HG03521 (cell line): ENCODE measurements around the gene PSMA5.
A peak's percentile ranks its signal among the peaks of the same experiment; 100 is the strongest.
"Not testable (repeated sequence)": the region's sequence is repeated elsewhere in the genome, so short reads cannot be mapped to it uniquely, and the experiment has no call there.

Experiments used
- ATAC-seq: cut with Tn5 transposase; IDR thresholded peaks from one replicate; pipeline ENCODE4 v1.9.1; 2021; ENCODE audit warnings: mild to moderate bottlenecking, moderate library complexity; ENCODE audit not compliant: unreplicated experiment

Gene PSMA5

DNA sequence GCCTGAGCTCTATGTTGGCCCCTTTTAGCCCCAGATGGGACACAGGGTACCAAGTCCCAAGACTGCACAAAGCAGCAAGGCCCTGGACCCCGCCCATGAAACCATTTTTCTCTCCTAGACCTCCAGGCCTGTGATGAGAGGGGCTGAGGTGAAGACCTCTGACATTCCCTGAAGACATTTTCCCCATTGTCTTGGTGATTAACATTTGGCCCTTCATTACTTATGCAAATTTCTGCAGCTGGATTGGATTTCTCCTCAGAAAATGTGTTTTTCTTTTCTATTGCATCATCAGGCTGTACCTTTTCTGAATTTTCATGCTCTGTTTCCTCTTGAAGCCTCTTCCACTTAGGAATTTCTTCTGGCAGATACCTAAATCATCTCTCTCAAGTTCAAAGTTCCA is 8.2 kb upstream of the PSMA5 start:
- ATAC-seq = no peak

DNA sequence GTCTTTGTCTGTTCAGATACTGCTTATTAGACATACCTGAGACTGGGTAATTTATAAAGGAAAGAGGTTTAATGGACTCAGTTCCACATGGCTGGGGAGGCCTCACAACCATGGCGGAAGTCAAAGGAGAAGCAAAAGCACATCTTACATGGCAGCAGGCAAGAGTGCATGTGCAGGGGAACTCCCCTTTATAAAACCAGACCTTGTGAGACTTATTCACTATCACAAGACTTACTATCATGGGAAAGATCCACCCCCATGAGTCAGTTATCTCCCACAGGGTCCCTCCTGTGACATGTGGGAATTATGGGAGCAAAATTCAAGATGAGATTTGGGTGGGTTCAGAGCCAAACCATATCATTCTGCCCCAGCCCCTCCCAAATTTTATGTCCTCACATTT is 7.1 kb upstream of the PSMA5 start:
- ATAC-seq = no peak

DNA sequence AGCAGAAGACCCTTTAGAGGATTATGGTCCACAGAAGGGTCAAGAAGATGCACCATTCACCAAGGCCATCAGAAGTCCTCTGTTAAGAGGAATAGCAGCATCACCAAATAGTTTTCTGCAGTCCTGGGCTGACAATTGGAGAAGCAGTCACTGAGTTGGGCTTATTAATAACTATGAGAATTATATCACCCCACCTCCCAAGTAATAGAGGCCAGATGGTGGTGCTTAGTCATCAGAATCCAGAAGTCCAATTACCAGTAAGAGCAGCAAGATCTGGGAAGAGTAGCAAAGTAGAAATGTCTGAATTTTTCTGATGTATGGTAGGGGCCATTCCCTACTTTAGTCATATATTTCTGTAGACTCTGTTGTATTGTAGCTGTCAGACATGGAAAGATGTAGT is 6.1 kb upstream of the PSMA5 start:
- no peak for ATAC-seq

DNA sequence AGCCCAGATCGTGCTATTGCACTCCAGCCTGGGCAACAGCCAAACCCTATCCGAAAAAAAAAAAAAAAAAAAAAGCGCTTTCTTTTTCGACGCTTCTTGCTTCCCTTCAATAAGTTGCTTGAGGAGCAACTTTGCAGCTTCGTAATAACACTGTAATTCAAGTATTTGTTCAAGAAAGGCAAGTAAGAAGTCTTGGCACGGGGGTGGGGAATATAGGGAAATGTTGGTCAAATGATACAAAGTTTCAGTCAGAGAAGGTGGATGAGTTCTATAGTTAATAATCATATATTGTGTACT is 871 bp upstream of the PSMA5 start:
- ATAC-seq = no peak

DNA sequence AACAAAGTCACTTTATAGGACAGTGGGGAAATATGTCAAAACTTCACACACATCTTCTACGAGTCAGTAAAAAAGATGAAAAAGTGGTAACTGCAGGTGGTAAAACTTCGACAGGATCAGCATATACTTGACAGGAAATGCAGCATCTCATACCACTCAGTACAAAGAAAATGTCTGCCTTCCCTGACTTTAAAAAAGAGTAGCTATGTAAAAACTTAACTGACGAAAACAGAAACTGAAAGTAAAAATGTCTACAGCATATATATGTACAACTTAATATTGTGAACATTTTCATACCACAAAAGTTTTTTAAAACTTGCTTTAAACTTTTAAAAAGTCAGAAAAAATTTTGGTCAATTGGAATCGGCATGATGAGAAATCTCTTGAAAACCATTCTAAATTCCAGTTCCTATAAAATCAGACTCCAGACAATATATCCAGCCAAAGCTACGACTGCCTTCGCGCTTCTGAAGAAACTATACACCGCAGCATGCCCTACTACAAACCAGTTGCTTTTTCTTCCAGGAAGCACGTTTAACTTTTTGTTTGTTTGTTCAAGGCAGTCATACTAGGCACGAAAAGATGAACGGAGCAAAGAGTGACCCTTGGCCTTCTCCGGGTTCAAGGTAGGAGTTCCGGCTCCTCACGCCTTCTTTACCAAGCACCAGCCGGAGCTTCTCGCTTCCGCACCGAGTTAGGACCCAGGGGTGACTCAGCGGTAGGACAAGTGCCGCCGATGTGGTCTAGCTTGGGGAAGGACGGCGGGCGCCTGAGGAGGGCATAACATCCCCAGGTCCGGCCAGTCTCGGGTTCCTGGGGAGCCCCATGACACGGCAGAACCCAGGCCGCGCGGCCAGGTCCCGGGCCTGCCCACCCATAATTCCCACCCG is 612 bp downstream of the PSMA5 start:
- no peak for ATAC-seq

DNA sequence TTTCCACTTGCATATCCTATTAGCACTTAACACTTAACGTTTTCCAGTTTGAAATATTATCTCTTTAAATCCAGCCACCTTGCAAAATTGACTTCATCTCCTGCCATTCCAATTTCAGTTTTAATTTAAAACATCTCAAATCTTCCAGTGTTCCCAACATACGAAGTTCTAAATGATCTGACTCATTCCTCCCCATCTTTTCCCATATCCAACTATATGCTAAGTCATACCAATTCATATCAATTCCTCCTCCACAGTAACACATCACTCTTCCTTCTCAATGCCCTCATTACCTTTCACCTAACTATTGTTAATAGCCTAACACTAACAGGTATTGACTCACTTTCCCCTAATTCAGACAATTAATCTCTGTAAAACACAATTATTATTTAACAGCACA is 2.8 kb downstream of the PSMA5 start:
- ATAC-seq = no peak

DNA sequence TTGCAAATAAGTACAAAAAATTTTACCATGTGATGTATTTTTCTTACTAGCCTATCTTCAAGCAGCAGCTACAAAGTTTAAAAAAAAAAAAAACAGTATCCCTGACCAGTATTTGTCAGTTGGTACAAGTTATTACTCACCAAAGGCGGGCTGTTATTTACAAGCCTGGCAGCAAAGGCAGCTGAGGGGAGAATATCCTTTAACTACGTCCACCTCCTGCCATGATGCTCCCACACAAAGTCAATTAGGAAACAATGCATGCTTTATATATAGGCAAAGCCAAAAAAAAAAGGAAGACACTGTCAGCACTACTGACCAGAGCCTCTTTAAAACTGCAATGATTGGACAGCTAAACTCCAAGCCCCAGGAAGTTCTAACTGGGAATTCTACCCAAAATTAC is 13.7 kb downstream of the PSMA5 start:
- ATAC-seq = no peak

DNA sequence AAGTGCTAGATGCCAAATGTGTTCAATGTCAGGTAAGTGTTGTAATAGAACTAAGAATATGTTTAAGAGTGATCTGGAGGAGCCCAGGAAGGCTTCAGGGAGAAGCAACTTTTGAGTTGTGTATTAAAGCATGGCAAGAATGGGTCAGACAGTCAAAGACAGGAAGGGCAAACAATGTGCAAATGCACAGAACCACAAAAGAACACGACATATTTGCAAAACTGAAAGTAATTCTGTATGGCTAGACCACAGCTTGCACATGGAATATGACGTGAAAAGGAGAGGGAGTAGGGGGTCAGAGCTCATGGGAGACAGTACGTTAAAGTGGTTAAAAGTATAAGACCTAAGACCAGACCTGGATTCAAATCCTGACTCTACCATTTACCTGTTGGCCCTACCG is 21.4 kb downstream of the PSMA5 start:
- ATAC-seq = no peak

DNA sequence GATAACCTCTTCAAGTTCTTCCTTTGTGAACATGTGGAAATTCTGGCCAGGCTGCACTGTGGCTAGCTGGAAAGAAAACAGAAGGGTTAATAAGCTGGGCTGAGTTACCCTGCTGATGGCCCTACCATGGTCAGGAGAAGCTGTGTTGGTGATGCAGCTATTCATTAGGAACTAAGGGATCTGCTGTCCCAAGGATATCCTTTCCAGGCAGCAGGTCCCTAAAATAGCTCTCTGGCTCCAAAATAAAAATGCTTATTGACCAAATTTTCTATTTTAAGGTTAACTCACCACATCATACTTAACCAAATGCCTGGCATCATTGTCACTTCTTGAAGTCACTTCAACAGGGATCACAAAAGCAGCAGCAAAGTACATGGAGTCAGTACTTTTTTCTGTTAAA is 24.2 kb downstream of the PSMA5 start:
- no peak for ATAC-seq

DNA sequence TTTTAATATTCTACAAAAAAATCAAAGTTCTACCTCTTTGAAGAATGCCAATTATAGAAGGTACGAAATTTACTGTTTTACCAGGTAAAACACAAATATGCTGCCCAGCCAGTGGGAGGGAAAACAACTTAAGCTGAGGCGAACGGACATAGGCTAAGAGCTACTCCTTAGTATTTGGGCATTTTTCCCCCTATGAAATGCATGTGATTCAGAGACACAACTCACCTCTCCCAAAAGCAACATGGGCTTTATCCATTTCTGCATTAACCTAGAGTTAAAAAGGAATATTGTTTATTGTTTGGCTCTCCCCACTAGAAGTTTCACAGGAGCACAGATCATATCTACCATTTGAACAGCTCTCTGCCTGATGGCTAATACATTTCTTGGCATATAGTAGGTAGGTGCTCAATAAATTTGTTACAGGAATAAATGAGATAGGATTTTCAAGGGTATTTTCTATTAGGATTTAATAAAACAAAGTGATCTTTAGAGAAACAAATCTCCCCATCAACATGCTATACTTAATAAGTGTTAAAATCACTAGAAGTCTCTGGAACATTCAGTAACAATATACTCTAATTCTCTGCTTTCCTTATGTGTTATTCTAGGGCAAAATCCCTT is 26.1 kb downstream of the PSMA5 start:
- ATAC-seq = no peak

DNA sequence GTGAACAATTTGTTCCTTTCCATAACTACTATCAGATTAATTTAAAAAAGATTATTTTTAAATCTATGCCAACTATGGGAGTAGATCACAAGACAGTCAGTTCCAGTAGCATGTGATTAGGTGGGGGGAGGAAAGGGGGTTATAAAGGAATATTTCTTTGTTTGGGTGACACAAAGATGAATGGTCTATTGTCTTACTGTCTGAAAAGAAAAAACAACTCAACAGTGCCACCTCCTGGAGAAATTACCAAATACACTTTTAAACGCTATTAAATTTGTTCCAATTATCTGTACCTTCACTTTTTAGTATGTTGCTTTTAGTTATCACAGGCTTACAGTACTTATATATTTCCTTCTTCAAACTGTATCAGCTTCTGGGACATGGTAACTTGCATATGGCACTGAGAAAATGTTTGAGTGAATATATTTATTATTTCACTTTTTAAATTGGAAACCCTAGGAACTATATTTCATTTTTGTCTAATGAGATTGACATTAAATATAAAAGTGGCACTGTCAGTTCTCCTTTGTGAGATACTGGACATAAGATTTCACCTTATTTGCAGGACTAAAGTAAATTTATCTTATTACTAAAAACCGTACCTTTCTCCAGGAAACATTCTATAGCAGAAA is 26.8 kb downstream of the PSMA5 start:
- no peak for ATAC-seq

DNA sequence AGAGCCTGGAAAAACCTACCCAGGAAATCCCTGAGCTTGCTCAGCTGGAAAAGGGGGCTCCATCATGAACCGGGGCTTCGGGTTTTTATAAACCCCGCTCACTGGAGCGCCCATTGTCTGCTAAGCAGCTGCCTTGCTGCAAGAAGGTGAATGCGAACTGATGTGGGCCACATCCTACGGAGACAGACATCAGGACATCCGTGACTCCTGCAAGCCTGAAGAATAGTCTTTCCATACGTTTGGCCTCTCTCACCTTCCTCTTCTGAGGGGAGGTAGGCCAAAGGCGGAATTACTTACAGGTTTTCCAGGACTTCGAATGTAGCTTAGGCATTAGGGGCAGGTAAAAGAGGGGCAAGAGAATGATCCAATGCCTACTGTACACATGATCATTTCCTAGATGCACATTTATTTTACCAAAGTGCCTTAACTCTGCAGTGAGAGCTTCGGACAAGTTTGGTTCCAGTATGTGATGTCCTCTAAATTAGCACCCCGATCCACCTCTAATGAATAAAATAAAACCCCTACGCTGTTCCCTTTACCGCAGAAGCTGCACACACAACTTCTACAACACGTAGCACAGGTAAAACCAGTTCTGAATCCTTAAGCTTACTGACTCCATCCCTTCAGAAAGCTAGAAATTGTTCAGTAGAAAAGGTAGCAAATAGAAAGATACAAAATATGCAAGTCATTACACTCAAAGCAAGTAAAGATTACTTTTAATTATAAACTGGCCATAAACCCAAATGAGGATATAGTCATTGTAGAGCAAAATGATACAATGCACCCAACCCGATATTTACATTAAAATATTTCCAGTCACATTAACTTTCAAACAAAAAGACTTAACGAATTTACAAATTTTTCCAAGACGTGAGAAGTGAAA is 27.7 kb downstream of the PSMA5 start:
- ATAC-seq = no peak

DNA sequence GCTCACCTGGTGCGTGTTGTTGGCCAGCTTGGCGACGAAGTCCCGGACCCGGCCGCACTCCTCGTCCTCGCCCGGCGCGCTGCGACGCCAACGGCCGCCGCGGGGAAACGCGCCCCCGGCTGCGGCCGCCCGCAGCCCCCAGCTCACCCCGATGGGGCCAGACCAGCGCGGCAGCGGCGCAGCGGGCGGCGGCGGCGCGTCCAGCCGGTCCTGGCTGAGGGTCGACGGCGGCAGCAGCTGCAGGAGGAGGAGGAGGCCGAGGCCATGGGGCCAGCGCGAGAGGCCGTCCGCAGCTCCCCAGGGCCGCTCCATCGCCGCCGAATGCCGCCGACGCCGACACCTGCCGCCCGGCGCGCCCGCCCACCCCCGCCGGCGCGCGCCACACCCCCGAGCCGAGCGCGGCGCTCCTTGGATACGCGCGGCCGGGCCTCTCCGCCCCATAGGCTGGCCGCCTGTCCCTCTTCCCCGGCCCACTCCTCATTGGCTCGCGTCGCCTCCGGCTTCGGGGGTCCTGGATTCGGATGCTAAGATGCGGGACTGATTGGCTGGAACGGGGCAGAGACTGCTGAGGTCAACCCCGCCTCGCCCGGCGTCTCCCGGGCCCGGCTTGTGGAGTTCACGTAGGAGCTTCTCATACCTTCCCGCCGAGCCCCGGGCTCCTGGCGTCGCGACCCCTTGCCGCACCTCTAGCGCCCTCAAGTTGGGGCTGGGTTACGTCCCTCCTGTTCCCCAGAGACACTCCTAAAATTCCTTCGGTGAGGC is 28.5 kb downstream of the PSMA5 start, which contains the start of gene SORT1:
Gene SORT1, minus strand, starts transcription at position 338 of the 762 bp plus-strand sequence. Its CDS starts 26 bp downstream, at position 312.
- peak; percentile 73 for ATAC-seq

DNA sequence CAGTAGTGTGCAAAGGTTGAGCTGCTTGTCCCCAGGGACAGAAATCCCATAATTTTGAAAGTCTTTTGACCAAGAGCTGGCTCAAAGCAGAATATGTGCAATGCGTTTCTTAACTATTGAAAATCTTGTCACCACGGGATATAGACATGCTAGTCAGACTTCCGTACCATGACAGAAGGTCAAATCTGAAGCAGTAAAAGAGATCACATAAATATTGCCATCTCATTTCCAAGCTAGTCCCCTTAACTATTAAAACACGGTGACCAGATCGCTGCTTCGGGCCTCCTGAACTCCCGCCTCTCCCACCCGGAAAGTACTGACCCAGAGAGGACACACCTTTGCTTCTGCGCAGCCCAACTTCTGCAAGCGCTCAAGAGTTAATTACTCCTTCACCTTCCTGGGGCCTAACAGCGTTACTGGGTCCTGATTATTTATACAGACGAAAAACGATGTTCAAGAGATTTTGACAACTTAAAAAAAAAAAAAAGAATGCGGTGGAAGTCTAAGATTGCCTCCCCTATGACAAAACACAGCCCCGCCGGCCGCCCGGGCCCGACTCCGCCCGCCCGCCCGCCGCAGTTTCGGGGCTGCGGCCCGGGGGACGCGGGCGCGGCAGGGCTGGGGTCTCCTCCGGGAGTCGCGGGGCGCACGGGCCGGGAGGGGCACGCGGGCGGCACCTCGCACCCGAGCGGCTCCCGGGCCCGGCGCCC is 29.2 kb downstream of the PSMA5 start:
- no peak for ATAC-seq

DNA sequence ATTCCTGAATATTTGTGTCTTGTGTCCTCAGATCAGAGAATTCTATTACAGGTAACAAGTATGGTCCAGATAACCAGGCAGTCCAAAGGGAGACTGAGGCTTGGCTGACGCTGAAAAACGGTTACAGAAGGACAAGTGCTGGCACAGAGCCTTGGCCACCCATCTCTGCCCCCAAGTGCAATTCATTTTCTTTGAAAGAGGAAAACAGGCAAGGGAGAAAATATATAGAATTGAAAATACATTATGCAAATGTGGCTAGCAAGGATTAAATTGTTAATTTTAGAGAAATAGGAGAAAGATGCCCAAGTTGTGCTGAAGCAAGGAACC is 29.8 kb downstream of the PSMA5 start:
- ATAC-seq = no peak

DNA sequence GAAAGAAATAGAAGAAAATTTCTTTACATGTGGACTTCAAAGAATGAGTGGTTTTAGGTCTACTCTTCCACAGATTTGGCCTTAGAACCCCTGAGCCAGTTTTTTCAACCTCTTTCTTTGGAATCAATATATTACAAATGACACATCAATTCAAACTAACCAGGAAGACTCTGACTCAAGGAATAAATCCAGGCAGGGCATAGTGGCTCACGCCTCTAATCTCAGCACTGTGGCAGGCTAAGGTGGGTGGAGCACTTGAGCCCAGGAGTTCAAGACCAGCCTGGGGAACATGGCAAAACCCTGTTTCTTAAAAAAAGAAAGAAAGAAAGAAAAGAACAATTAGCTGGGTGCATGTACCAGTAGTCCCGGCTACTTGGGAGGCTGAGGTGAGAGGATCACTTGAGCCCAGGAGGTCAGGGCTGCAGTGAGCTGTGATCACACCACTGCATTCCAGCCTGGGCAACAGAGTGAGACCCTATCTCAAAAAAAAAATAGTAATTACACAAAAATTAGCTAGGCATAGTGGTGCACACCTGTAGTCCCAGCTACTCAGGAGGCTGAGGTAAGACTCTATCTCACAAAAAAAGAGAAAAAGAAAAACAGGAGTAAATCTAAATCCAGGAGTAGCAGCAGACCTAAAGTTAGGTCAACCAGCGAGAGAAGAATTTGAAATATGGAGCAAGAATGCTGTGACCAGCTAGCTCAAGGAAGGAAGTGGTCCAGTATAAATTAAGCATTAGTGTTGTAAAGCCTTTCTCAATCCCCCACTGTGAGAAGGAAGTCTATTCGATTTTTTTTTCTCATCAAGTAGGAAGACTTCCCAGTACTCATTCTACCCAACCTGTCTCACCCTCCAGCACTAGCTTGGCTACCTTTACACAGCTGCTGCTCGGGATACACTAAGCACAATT is 30.4 kb downstream of the PSMA5 start:
- ATAC-seq = no peak

DNA sequence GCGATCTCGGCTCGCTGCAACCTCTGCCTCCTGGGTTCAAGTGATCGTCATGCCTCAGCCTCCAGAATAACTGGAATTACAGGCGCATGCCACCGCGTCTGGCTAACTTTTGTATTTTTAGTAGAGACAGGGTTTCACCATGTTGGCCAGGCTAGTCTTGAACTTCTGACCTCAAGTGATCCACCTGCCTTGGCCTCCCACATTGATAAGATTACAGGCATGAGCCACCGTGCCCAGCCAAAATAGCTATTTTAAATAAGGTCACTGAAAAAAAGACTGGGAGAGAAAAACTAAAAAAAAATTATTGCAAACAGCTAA is 31.0 kb downstream of the PSMA5 start:
- not testable (repeated sequence) for ATAC-seq

DNA sequence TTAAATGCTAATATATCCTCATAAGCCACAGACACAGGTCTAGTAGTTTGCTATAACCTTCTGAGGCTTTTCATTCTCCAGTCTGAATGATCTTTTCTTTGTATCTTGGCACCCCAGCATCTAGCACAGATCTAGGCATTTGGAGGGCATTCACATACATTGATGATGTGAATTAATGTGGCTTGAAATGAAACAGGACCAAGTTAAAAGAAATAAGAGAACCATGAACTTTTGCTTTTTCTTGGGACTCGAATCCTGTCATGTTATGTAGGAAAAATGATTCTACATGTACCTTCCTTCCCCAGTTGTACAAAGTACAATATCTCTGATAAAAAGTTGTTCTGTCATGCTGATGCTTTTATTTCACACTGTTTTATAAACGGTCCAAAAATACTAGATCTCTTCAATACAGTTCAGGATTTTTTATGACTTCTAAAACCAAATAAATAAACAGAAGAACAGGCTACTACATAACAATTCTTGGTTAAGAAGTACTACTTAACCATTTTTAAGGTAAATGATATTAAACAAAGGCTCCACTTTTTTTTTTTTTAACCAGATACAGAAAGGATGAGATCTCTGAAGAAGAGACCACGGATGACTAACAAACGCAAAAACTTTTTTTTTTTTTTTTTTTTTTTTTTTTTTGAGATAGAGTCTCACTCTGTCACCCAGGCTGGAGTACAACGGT is 31.5 kb downstream of the PSMA5 start:
- ATAC-seq = no peak
